HG03159 (cell line): ENCODE results near the gene MTCH1.

Experiments
- ATAC-seq: cut with Tn5 transposase; IDR thresholded peaks from one replicate; pipeline ENCODE4 v1.9.1; 2021; ENCODE audit warnings: mild to moderate bottlenecking, moderate library complexity; ENCODE audit not compliant: unreplicated experiment

MTCH1 gene, protein sequence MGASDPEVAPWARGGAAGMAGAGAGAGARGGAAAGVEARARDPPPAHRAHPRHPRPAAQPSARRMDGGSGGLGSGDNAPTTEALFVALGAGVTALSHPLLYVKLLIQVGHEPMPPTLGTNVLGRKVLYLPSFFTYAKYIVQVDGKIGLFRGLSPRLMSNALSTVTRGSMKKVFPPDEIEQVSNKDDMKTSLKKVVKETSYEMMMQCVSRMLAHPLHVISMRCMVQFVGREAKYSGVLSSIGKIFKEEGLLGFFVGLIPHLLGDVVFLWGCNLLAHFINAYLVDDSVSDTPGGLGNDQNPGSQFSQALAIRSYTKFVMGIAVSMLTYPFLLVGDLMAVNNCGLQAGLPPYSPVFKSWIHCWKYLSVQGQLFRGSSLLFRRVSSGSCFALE

GRCh38 chr6:36985808-36986703 is at the start of gene MTCH1:
Gene MTCH1, minus strand, starts transcription at chr6:36986196. Its CDS starts 23 bp downstream, at chr6:36986173.
- peak; percentile 76 for ATAC-seq

GRCh38 chr6:37033819-37034795 is 48.1 kb upstream of the MTCH1 start:
- no peak for ATAC-seq

DNA sequence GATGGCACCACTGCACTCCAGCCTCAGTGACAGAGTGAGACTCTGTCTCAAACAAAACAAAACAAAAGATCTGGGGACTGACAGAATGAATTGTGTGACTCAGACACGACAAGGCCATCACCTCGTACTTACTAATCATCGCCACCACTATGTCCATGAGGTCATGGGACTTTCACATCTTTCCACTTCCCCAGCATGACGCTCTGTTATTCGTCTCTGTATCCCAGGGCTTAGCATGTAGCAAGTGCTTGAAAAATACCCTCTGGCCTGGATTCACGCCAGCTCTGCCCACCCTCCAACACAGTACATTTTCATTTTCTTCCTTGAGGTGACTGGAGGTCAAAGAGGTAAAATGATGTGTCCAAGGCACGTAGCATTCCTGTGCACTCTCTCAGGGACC is 47.3 kb upstream of the MTCH1 start:
- no peak for ATAC-seq

DNA sequence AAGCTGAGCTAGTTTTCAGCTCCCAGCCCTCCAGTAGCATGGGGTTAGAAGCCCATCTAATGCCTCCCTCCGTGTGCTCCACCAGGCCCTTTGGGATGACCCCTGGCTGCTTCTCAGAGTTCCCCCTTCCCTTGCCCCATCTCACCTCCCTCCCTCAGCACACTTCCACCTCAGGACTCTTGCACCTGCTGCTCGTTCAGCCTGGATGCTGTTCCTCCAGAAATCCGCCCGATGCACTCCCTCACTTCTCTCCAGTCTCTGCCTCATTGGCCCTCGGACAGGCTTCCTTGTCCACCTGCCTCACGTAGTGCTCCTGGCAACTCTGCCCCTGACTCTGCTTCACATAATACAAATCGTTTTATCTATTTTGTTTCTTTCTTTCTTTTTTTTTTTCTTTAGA is 46.2 kb upstream of the MTCH1 start:
- no peak for ATAC-seq

DNA sequence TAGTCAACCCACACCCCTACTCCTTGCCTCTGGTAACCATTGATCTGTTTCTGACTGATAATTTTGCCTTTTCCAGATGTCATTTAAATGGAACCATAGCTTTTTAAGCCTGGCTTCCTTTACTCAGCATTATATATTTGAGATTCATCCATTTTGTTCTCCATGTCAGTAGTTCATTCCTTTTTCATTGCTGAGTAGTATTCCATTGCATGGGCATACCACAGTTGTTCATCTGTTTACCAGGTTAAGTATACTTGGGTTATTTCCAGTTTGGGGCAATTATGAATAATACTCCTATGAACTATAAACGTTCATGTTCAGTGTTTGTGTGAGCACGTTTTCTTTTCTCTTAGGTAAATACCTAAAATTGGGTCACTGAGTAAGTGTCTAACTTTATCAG is 44.6 kb upstream of the MTCH1 start:
- no peak for ATAC-seq

DNA sequence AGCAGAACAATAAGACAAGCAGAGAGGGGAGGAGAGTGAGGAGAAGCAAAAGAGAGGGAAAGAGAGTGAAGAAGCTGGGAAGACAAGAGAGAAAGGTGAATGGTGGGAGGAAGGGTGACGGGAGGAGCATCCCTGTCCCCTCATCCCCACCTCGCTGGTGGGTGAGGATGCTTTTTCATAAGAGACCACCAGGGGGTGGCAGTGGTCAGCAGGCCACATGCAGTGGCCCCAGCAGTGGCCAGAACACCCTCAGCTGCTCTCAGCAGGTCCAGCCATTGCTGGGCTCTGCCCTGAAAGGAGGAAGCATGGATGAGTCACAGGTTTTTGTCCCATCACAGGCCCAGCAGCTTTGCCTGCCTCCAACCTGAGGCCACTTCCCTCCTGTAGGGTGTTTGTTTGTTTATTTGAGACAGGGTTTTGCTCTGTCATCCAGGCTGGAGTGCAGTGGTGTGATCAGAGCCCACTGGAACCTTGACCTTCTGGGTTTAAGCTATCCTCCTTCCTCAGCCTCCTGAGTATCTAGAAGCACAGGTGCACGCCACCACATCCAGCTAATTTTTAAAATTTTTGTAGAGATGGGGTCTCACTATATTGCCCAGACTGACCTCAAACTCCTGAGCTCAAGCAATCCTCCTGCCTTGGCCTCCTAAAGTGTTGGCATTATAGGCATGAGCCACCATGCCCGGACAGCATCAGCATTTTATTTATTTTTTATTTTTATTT is 43.4 kb upstream of the MTCH1 start:
- no peak for ATAC-seq

DNA sequence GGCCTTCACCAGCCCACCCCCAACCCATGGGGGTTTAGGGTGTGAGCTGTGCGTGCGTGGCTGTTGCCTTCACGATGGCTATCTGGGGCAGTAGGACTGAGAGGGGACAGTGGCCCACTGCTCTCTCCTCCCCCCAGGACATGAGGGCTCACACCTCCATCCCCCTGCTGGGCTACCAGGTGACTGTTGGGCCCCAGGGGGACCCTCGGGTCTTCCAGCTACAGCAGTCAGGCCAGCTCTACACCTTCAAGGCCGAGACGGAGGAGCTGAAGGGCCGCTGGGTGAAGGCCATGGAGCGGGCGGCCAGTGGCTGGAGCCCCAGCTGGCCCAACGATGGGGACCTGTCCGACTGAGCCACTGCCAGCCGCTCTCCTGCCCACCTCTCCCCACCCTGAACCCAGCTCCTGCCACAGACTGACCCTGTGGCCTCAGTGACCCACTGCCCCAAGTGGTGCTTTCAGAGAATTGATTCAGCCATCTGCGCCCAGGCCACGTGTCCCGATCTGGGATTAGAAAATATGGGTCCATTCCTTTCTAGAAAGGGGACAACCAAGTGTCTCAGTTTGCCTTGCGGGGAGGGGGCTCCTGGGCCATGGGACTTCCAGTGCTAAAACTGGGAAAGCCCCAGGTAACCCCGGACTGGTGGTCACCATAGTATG is 41.9 kb upstream of the MTCH1 start:
- no peak for ATAC-seq

DNA sequence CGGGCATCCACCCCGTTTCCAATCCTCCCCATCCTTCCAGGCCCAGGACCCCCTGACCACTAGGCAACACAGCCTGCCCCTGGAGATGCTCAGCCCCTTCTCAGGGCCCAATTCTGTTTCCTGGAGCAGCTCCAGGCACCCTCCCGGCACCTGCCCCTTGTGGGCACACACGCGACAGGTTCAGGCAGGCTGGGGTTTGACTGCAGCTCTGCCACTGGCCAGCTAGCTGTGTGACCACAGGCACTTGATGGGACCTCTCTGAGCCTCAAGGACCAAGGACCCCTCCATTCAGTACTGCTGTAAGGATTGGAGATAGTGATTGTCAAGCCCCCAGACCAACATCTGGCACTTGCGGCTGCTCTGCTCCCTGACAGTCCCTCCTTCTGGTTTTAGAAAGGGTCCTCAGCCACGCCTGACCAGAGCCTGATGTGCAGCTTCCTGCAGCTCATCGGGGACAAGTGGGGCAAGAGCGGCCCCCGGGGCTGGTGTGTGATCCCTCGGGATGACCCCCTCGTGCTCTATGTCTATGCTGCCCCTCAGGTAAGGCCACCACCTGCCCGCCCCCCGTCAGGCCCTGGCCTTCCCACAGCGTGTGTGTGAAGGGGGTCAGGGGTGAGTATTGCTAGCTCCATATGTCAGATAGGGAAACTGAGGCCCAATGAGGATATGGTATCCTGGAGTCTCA is 41.2 kb upstream of the MTCH1 start:
- no peak for ATAC-seq

- ATAC-seq: no peak
These were observed 39.8 kb upstream of the MTCH1 start for GRCh38 chr6:37025621-37026466.

GRCh38 chr6:37024656-37025337 is 38.8 kb upstream of the MTCH1 start:
- no peak for ATAC-seq

GRCh38 chr6:37022135-37022863 is 36.3 kb upstream of the MTCH1 start:
- ATAC-seq: no peak

- no peak for ATAC-seq
These were observed 35.5 kb upstream of the MTCH1 start for GRCh38 chr6:37021356-37022129.

DNA sequence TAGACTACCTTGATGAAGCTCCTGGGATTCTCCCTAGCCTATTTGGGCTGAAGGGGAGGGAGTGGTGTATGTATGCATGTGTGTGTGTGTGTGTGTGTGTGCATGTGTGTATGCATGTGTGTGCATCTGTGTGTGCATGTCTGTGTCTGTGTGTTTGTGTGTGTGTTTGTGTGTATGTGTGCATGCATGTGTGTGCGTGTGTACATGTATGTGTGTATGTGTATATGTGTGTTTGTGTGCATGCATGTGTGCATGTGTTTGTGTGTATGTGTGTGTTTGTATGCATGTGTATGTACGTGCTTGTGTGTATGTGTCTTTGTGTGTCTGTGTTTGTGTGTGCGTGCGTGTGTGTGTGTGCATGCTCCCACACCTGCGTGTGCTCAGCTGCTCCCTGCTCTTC is 34.8 kb upstream of the MTCH1 start:
- ATAC-seq: no peak

DNA sequence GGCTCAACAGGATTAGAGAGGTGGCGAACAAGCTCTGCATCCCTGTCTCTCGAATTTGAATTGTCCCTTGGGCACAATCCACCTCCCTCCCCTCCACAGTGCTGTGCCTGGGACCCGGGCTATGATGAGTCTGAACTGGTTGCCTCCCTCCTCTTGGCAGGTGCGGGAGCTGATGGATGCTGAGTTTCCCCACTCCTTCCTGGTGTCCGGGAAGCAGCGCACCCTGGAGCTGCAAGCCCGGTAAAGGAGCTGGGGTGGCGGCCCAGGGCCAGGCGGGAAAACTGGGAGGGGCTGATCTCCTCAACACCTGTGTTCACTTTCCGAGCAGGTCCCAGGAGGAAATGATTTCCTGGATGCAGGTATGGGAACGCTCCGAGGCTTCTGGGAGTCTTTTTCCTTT is 34.4 kb upstream of the MTCH1 start:
- ATAC-seq: no peak

DNA sequence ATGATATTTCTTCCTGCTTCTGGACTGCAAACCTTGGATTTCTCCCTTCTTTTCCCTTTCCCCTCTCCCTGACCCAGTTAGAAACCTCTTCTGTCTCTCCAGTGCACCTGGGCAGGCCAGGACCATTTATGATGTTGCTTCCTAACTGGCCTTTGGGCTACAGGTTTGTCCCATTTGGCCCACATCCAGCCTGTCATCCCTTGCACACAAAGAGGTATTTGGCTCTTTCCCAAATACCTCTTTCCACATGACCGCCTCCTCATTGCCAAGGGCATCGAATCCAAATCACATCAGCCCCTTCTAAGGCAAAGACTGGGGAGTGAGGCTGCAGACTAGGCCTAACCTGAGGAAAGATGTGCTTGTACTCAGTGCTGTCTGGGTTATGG is 33.1 kb upstream of the MTCH1 start:
- ATAC-seq: no peak
